ENCODE data around the gene EMP1. TPM values are rescaled to one million over a fixed set of nuclear protein-coding genes. Genes with fewer than 3 reads are reported as not detected.

Gene EMP1
- polyA plus RNA-seq, 3 donors: 2.7 to 6.3 (median 3.1) TPM

DNA sequence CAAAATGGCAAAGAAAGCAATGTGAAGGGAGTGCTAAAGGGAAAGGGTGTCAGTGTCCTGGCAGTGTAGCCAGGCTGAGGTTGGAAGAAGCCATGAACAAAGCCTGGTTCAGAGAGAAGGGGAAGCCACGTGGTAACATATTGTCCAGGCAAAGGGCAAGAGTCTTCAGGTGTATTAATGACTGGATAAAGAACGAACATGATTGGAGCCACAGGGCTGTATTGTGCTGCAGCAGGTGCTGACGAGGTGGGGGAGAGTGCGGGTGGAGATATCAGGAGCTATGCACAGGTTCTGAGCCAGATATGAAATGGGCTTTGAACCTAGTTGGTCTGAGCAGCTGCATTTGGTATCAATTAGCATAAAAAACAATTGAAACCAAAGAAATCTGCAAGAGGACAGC is 18.6 kb upstream of the EMP1 start:
- TF ChIP-seq, protein P1, sequence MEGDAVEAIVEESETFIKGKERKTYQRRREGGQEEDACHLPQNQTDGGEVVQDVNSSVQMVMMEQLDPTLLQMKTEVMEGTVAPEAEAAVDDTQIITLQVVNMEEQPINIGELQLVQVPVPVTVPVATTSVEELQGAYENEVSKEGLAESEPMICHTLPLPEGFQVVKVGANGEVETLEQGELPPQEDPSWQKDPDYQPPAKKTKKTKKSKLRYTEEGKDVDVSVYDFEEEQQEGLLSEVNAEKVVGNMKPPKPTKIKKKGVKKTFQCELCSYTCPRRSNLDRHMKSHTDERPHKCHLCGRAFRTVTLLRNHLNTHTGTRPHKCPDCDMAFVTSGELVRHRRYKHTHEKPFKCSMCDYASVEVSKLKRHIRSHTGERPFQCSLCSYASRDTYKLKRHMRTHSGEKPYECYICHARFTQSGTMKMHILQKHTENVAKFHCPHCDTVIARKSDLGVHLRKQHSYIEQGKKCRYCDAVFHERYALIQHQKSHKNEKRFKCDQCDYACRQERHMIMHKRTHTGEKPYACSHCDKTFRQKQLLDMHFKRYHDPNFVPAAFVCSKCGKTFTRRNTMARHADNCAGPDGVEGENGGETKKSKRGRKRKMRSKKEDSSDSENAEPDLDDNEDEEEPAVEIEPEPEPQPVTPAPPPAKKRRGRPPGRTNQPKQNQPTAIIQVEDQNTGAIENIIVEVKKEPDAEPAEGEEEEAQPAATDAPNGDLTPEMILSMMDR (IDR thresholded peaks at IDR 0.05): no peak
- Mint-ChIP-seq H3K4me3 (no peak overlapping the region), H3K9me3 (no peaks in the 10 kb centered on the region), H3K36me3 (no peaks in the 10 kb centered on the region), H3K27ac (no peak overlapping the region), H3K27me3 (ENCODE audit: low read depth in 3 of 3) (peaks cover 4 to 11% (median 5%) of the 10 kb centered on the region in 3 donors), H3K4me1 (peaks cover 29% of the 10 kb centered on the region)
- Histone ChIP-seq H3K9ac (ENCODE audit: insufficient read depth, low read length, poor library complexity, severe bottlenecking) (no peak overlapping the region), H3K79me2 (ENCODE audit: insufficient read depth, low read length) (no peaks in the 10 kb centered on the region), H3K4me1 (ENCODE audit: control insufficient read depth in 1 of 2, insufficient read depth in 2 of 2, low read length in 2 of 2) (peaks cover 22 to 24% of the 10 kb centered on the region in 2 donors), H3K4me2 (replicated peaks; ENCODE audit: extremely low read depth, low read length, poor library complexity, severe bottlenecking) (no peak overlapping the region), H3K4me3 (replicated peaks in 1 of 3; ENCODE audit: low read depth in 2 of 3, low read length in 3 of 3) (no peak overlapping the region), H3K9me3 (replicated peaks in 1 of 2; ENCODE audit: control insufficient read depth in 1 of 2, insufficient read depth in 1 of 2, low read length in 2 of 2) (no peaks in the 10 kb centered on the region), H3K27ac (ENCODE audit: low read depth in 1 of 2, low read length in 2 of 2) (no peak overlapping the region), H3K27me3 (ENCODE audit: control insufficient read depth in 2 of 2, insufficient read depth in 2 of 2, low read length in 2 of 2) (no peaks in the 10 kb centered on the region), H3K36me3 (replicated peaks in 1 of 2; ENCODE audit: control insufficient read depth in 1 of 2, insufficient read depth in 2 of 2, low read length in 2 of 2) (no peaks in the 10 kb centered on the region), H4K20me1 (ENCODE audit: insufficient read depth, low read length) (no peaks in the 10 kb centered on the region), H2AFZ (ENCODE audit: insufficient read depth, low read depth, low read length, poor library complexity, severe bottlenecking) (no peak overlapping the region)
- 96% methylated on average over 3 of the region's 4 CpGs for WGBS (ENCODE audit: insufficient coverage)
- DNase-seq: no peak
- intact Hi-C loops (cut with micrococcal nuclease): no loop called here

DNA sequence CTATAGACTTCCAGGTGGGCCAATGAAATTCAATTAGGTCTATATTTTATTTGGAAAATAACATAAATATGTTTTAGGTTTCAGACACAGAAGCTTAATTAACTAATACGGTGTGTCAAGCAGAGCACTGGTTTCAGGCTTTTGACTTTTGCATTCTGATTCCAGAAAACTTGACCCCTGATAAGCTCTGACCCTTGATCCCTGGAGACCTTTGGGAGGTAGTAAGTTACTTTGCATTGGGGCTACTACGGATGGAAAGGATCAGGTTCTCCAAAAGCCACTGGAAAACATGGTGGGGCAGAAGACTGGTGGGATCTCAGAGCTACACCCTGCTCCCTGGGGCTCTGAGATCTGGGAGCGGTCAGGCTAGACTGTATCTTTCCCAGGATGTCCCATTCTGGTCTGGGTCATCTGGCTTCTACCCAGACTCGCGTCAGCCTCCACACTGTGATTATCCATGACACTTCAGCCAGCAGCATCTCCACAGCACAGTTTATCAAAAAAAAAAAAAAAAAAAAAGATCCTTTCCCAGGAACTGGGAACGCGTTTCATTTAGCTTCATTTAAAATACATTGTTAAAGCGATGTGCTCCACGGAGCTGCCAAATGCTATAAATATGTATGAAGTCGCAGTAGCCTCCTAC is 17.8 kb upstream of the EMP1 start:
- no peak overlapping the region for H3K4me2 ChIP-seq (replicated peaks; ENCODE audit: extremely low read depth, low read length, poor library complexity, severe bottlenecking)
- H3K4me3 Mint-ChIP-seq: peak overlapping the region in 1 of 2 donors; percentile 62
- H3K27me3 Mint-ChIP-seq (ENCODE audit: low read depth in 3 of 3): peaks cover 4 to 11% (median 5%) of the 10 kb centered on the region in 3 donors
- H3K4me3 ChIP-seq (replicated peaks in 1 of 3; ENCODE audit: low read depth in 2 of 3, low read length in 3 of 3): no peak overlapping the region
- no peak overlapping the region for H3K27ac ChIP-seq (ENCODE audit: low read depth in 1 of 2, low read length in 2 of 2)
- H3K4me1 ChIP-seq (ENCODE audit: control insufficient read depth in 1 of 2, insufficient read depth in 2 of 2, low read length in 2 of 2): peaks cover 16 to 18% of the 10 kb centered on the region in 2 donors
- no peak overlapping the region for H3K9ac ChIP-seq (ENCODE audit: insufficient read depth, low read length, poor library complexity, severe bottlenecking)
- no peaks in the 10 kb centered on the region for H4K20me1 ChIP-seq (ENCODE audit: insufficient read depth, low read length)
- no peaks in the 10 kb centered on the region for H3K9me3 ChIP-seq (replicated peaks in 1 of 2; ENCODE audit: control insufficient read depth in 1 of 2, insufficient read depth in 1 of 2, low read length in 2 of 2)
- no peaks in the 10 kb centered on the region for H3K36me3 ChIP-seq (replicated peaks in 1 of 2; ENCODE audit: control insufficient read depth in 1 of 2, insufficient read depth in 2 of 2, low read length in 2 of 2)
- H2AFZ ChIP-seq (ENCODE audit: insufficient read depth, low read depth, low read length, poor library complexity, severe bottlenecking): peak overlapping the region; percentile 47
- no peaks in the 10 kb centered on the region for H3K36me3 Mint-ChIP-seq
- intact Hi-C loops (cut with micrococcal nuclease): no loop called here
- 69% methylated on average over 5 of the region's 10 CpGs for WGBS (ENCODE audit: insufficient coverage)
- TF ChIP-seq, protein P1 (IDR thresholded peaks at IDR 0.05): no peak
- H3K4me1 Mint-ChIP-seq: peaks cover 21% of the 10 kb centered on the region
- no peak for DNase-seq
- H3K9me3 Mint-ChIP-seq: no peaks in the 10 kb centered on the region
- peak overlapping the region in 1 of 7 donors; percentile 40 for H3K27ac Mint-ChIP-seq
- no peaks in the 10 kb centered on the region for H3K79me2 ChIP-seq (ENCODE audit: insufficient read depth, low read length)
- H3K27me3 ChIP-seq (ENCODE audit: control insufficient read depth in 2 of 2, insufficient read depth in 2 of 2, low read length in 2 of 2): no peaks in the 10 kb centered on the region

All from CD14-positive monocyte (primary cell).